GM12801 (cell line): ENCODE data around the gene ARHGAP1.

Experiments used
- TF ChIP-seq, protein P1 (sequence below): IDR thresholded peaks from one replicate; pipeline ENCODE4 v1.5.1; 2011; ENCODE audit warnings: control low read depth; ENCODE audit not compliant: insufficient read length; ENCODE audit errors: extremely low read depth

The ARHGAP1 gene

DNA sequence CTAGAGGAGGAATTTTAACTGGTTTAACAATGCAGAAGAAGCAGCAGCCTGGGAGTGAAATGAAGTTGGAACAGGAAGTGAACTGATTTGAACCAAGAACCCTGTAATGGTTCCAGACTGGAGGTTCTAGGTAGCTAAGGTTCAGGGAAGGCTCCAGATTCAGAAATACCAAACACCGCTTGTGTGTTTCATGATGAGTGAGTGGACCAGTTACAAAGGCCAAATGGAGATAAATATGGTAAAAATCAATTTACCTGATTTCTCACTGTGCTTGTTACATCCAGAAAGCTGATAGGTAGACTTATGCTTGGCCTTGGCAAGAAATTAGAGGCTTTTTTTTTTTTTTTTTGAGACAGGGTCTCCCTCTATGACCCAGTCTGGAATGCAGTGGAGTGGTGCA lies 70.2 kb downstream of the ARHGAP1 start:
- TF ChIP-seq, protein P1, sequence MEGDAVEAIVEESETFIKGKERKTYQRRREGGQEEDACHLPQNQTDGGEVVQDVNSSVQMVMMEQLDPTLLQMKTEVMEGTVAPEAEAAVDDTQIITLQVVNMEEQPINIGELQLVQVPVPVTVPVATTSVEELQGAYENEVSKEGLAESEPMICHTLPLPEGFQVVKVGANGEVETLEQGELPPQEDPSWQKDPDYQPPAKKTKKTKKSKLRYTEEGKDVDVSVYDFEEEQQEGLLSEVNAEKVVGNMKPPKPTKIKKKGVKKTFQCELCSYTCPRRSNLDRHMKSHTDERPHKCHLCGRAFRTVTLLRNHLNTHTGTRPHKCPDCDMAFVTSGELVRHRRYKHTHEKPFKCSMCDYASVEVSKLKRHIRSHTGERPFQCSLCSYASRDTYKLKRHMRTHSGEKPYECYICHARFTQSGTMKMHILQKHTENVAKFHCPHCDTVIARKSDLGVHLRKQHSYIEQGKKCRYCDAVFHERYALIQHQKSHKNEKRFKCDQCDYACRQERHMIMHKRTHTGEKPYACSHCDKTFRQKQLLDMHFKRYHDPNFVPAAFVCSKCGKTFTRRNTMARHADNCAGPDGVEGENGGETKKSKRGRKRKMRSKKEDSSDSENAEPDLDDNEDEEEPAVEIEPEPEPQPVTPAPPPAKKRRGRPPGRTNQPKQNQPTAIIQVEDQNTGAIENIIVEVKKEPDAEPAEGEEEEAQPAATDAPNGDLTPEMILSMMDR = no peak

DNA sequence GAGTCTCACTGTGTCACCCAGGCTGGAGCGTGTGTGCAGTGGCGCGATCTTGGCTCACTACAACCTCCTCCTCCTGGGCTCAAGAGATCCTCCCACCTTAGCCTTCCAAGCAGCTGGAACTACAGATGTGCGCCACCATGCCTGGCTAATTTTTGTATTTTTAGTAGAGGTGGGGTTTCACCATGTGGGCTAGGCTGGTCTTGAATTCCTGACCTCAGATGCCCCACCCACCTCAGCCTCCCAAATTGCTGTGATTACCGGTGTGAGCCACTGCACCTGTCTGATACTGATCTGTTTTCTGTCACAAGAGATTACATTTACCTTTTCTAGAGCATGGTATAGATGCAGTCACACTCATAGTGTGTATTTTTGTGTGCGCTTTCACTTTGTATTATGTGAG lies 71.5 kb downstream of the ARHGAP1 start:
- TF ChIP-seq, protein P1 = no peak
